Measurements from ENCODE around the gene PTEN. TPM values are rescaled to one million over a fixed set of nuclear protein-coding genes. Genes with fewer than 3 reads are reported as not detected.
"Not testable (repeated sequence)": the region's sequence is repeated elsewhere in the genome, so short reads cannot be mapped to it uniquely, and the experiment has no call there.

PTEN gene
- total RNA-seq, 1 experiment from 2014 or later = 44.6 TPM

- Mint-ChIP-seq H3K27ac (ENCODE audit: unreplicated experiment) (no peak overlapping the region), H3K4me1 (ENCODE audit: low read depth, unreplicated experiment) (no peaks in the 10 kb centered on the region), H3K27me3 (ENCODE audit: unreplicated experiment) (no peaks in the 10 kb centered on the region), H3K9me3 (ENCODE audit: low read depth, unreplicated experiment) (no peaks in the 10 kb centered on the region), H3K36me3 (ENCODE audit: insufficient read depth, unreplicated experiment) (no peaks in the 10 kb centered on the region), H3K4me3 (ENCODE audit: low read depth, unreplicated experiment) (no peak overlapping the region)
- CTCF ChIA-PET = no interaction called here
- no TSS peak for BruUV-seq (replicated peaks)
- no peak for TF ChIP-seq CTCF (IDR thresholded peaks at IDR 0.05; ENCODE audit: unreplicated experiment)
- intact Hi-C loops (cut with micrococcal nuclease; ENCODE audit: unreplicated experiment) = no loop called here
- no peak for DNase-seq
Observed at GRCh38 chr10:87827681-87828080, 35.7 kb upstream of the PTEN start.

GRCh38 chr10:87829051-87829450 is 34.4 kb upstream of the PTEN start:
- intact Hi-C loops (cut with micrococcal nuclease; ENCODE audit: unreplicated experiment); H3K36me3 Mint-ChIP-seq (ENCODE audit: insufficient read depth, unreplicated experiment); CTCF ChIA-PET; H3K4me3 Mint-ChIP-seq (ENCODE audit: low read depth, unreplicated experiment); DNase-seq; H3K9me3 Mint-ChIP-seq (ENCODE audit: low read depth, unreplicated experiment); H3K27me3 Mint-ChIP-seq (ENCODE audit: unreplicated experiment); H3K4me1 Mint-ChIP-seq (ENCODE audit: low read depth, unreplicated experiment); H3K27ac Mint-ChIP-seq (ENCODE audit: unreplicated experiment); BruUV-seq (replicated peaks): not testable (repeated sequence)

GRCh38 chr10:87829986-87830729 is 33.3 kb upstream of the PTEN start:
- intact Hi-C loops (cut with micrococcal nuclease; ENCODE audit: unreplicated experiment) = no loop called here
- CTCF ChIA-PET = no interaction called here
- DNase-seq = no peak
- H3K4me1 Mint-ChIP-seq (ENCODE audit: low read depth, unreplicated experiment) = no peaks in the 10 kb centered on the region
- H3K27ac Mint-ChIP-seq (ENCODE audit: unreplicated experiment) = no peak overlapping the region
- no peak for TF ChIP-seq CTCF (IDR thresholded peaks at IDR 0.05; ENCODE audit: unreplicated experiment)
- BruUV-seq (replicated peaks) = no TSS peak
- H3K36me3 Mint-ChIP-seq (ENCODE audit: insufficient read depth, unreplicated experiment) = no peaks in the 10 kb centered on the region
- no peaks in the 10 kb centered on the region for H3K9me3 Mint-ChIP-seq (ENCODE audit: low read depth, unreplicated experiment)
- no peaks in the 10 kb centered on the region for H3K27me3 Mint-ChIP-seq (ENCODE audit: unreplicated experiment)
- no peak overlapping the region for H3K4me3 Mint-ChIP-seq (ENCODE audit: low read depth, unreplicated experiment)

- intact Hi-C loops (cut with micrococcal nuclease; ENCODE audit: unreplicated experiment) = no loop called here
- H3K9me3 Mint-ChIP-seq (ENCODE audit: low read depth, unreplicated experiment) = no peaks in the 10 kb centered on the region
- no TSS peak for BruUV-seq (replicated peaks)
- no peaks in the 10 kb centered on the region for H3K4me1 Mint-ChIP-seq (ENCODE audit: low read depth, unreplicated experiment)
- H3K27me3 Mint-ChIP-seq (ENCODE audit: unreplicated experiment) = no peaks in the 10 kb centered on the region
- DNase-seq = no peak
- TF ChIP-seq CTCF (IDR thresholded peaks at IDR 0.05; ENCODE audit: unreplicated experiment) = no peak
- CTCF ChIA-PET = no interaction called here
- no peaks in the 10 kb centered on the region for H3K36me3 Mint-ChIP-seq (ENCODE audit: insufficient read depth, unreplicated experiment)
- H3K27ac Mint-ChIP-seq (ENCODE audit: unreplicated experiment) = no peak overlapping the region
- no peak overlapping the region for H3K4me3 Mint-ChIP-seq (ENCODE audit: low read depth, unreplicated experiment)
Observed at GRCh38 chr10:87836098-87836497, 27.3 kb upstream of the PTEN start.

GRCh38 chr10:87837445-87837844 is 26.0 kb upstream of the PTEN start:
- Mint-ChIP-seq H3K36me3 (ENCODE audit: insufficient read depth, unreplicated experiment) (peaks cover 4% of the 10 kb centered on the region), H3K4me3 (ENCODE audit: low read depth, unreplicated experiment) (no peak overlapping the region), H3K4me1 (ENCODE audit: low read depth, unreplicated experiment) (peaks cover 3% of the 10 kb centered on the region), H3K27me3 (ENCODE audit: unreplicated experiment) (no peaks in the 10 kb centered on the region), H3K9me3 (ENCODE audit: low read depth, unreplicated experiment) (no peaks in the 10 kb centered on the region), H3K27ac (ENCODE audit: unreplicated experiment) (no peak overlapping the region)
- CTCF ChIA-PET = no interaction called here
- DNase-seq = no peak
- no peak for TF ChIP-seq CTCF (IDR thresholded peaks at IDR 0.05; ENCODE audit: unreplicated experiment)
- intact Hi-C loops (cut with micrococcal nuclease; ENCODE audit: unreplicated experiment) = no loop called here
- BruUV-seq (replicated peaks) = no TSS peak
